K562 (cell line): Measurements from ENCODE around the gene NR2F6. TPM values are rescaled to one million over a fixed set of nuclear protein-coding genes. Genes with fewer than 3 reads are reported as not detected.

Source experiments
- ARNT ChIP-seq, 2 experiments: fragments of 450-650 bp; IDR thresholded peaks; 2 replicates each; pipeline ENCODE4 v1.6.1; 2016; ENCODE audit warnings: mild to moderate bottlenecking in 1 of 2
- HDAC1 ChIP-seq, 2 experiments: fragments of 450-650 bp; IDR thresholded peaks; 2 replicates each; pipeline ENCODE4 v1.6.1; 2016 to 2017; ENCODE audit warnings: inconsistent platforms in 1 of 2, mild to moderate bottlenecking in 1 of 2, moderate library complexity in 1 of 2
- JUN ChIP-seq, 2 experiments: sonication (generic) in 1 of 2; formaldehyde crosslinking in 1 of 2; IDR thresholded peaks; 2 replicates each; pipeline versions ENCODE4 v1.6.1 to v1.8.0; 2012 to 2022; ENCODE audit warnings: borderline replicate concordance in 2 of 2, mild to moderate bottlenecking in 2 of 2, improper control_type of control experiment in 1 of 2, low read depth in 1 of 2, low read length in 1 of 2, missing genetic modification reagents in 1 of 2
- NRF1 ChIP-seq, 2 experiments: fragments of 450-650 bp; IDR thresholded peaks in 1 of 2; conservative IDR thresholded peaks in 1 of 2; 2 replicates each; pipeline ENCODE4 v1.6.1; 2014; ENCODE audit warnings: mild to moderate bottlenecking in 2 of 2
- SMARCA4 ChIP-seq: fragments of 450-650 bp; IDR thresholded peaks from 2 replicates; pipeline ENCODE4 v1.6.1; 2016
- TAF1 ChIP-seq: IDR thresholded peaks from 2 replicates; pipeline ENCODE4 v1.6.1; 2011; ENCODE audit warnings: mild to moderate bottlenecking, low read length, moderate library complexity; ENCODE audit not compliant: insufficient read depth, control insufficient read depth, severe bottlenecking; ENCODE audit errors: extremely low read depth
- TFAP4 ChIP-seq: sonication (generic); formaldehyde crosslinking; IDR thresholded peaks from 2 replicates; pipeline ENCODE4 v1.8.0; 2022; ENCODE audit warnings: missing genetic modification reagents, mild to moderate bottlenecking, moderate library complexity, borderline replicate concordance
- ZNF764 ChIP-seq: fragments of 250-450 bp; sonication (Bioruptor Pico); IDR thresholded peaks from 2 replicates; pipeline ENCODE4 v1.4.0; 2020; ENCODE audit warnings: low read depth, mild to moderate bottlenecking, moderate library complexity
- polyA plus RNA-seq, 8 experiments: library from polyadenylated mRNA; depleted of rRNA in 4 of 8; stranded (reverse) in 5 of 8; unstranded in 3 of 8; fragments of >200 nt; fragmentation: Nextera tagmentation in 2 of 8; fragmentation: Illumina TruSeq in 1 of 8; extraction: Ambion mirVana in 2 of 8; extraction: Trizol in 1 of 8; gene quantifications; 2 replicates each; pipeline versions ENCODE4 v1.2.1 to v1.2.3, GENCODE V29; 2011 to 2014; ENCODE audit warnings: inconsistent platforms in 1 of 8, missing spikeins in 1 of 8
- total RNA-seq, 7 experiments: library from RNA; depleted of rRNA in 6 of 7; stranded (reverse); fragments of >200 nt in 6 of 7; fragmentation: Illumina TruSeq in 2 of 7; extraction: Trizol in 2 of 7; gene quantifications; 2 replicates each; pipeline versions ENCODE4 v1.2.1 to v1.2.3, GENCODE V29; 2011 to 2021; ENCODE audit warnings: low replicate concordance in 1 of 7

Gene NR2F6
- total and polyA plus RNA-seq, 9 of the 15 experiments (the other 6 are each of a cell fraction or from before 2014, with no cell fraction given) = 0.76 to 97.5 (median 18.8) TPM

DNA sequence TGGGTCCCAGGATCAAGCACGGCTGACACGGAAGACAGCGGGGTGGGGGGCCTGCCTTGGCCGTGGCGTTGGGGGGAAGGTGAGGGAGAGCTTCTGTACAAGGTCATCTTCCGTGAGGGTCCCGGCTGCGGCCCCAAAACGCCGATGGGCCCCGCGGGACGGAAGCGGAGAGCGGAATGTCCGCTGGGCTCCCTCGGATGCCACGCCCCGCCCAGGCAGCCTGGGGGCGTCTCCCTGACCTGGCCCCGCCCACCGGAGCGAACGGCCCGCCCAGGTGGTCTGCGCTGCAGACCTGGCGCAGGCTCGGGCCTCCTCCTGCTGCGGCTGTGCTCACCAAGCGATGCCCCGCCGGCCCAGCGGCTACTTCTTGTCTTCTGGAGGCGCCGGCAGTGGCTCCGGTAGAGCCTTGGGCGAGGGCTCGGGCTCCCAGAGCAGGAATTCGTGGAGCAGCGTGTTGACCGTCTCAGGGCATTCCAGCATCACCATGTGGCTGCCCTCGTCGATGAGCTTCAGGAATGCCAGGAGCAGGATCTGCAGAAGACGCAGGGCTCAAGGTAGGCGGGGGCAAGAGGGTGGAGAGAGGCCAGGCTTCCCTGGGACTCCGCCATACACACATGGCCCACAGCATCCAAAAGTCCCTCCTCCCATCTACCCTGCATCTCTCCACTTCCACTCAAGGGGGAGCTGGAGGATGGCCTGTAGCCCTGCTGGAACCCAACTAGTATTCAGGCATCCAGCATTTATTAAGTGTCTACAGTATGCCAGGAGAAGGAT lies 46.8 kb upstream of the NR2F6 start (continued):
- TF ChIP-seq ZNF764 (CRISPR knock-in tag) (no peak), SMARCA4 (peak; percentile 67; the same call in 1 of the 2 replicates), NRF1 (conservative IDR thresholded peaks at IDR 0.05 in 1 of 2, IDR thresholded peaks at IDR 0.05 in 1 of 2) (peak; percentile 90 to 91), HDAC1 (IDR thresholded peaks at IDR 0.05) (peak in 1 of 2 experiments; percentile 68; a peak in 1 of 4 replicates), JUN (IDR thresholded peaks at IDR 0.05; ENCODE audit: borderline replicate concordance, low read depth, low read length) (peak; percentile 23; the same call in 1 of the 2 replicates), JUN (CRISPR knock-in tag; IDR thresholded peaks at IDR 0.05; ENCODE audit: borderline replicate concordance) (no peak), TAF1 (peak; percentile 27), TFAP4 (CRISPR knock-in tag) (peak; percentile 73), ARNT (IDR thresholded peaks at IDR 0.05) (peak; percentile 28 to 73; a peak in 1 of 4 replicates)
- TF ChIP-seq, all 486 proteins: peak for 102
